NB4 (cell line): ENCODE data around the gene MGAT4B.

ENCODE experiments used
- DNase-seq: peaks from one replicate; pipeline ENCODE4 v3.0.0; 2010; ENCODE audit warnings: low read depth
- H3K4me3 ChIP-seq: one replicate; pipeline ENCODE4 v1.5.1; 2011; ENCODE audit warnings: mild to moderate bottlenecking, low read depth, low read length, moderate library complexity
- MYC ChIP-seq: IDR thresholded peaks from 2 replicates; pipeline ENCODE4 v1.6.1; 2011; ENCODE audit warnings: low read depth, low read length
- POLR2A ChIP-seq: IDR thresholded peaks from 2 replicates; pipeline ENCODE4 v1.6.1; 2011; ENCODE audit warnings: mild to moderate bottlenecking; ENCODE audit not compliant: insufficient read length; ENCODE audit errors: extremely low read depth
- TF ChIP-seq, protein P1 (sequence below): IDR thresholded peaks from 2 replicates; pipeline ENCODE4 v1.6.1; 2011; ENCODE audit warnings: low read depth, low read length
- TF ChIP-seq, protein P2 (sequence below): IDR thresholded peaks from one replicate; pipeline ENCODE4 v1.5.1; 2012; ENCODE audit warnings: low read depth, low read length

MGAT4B gene

DNA sequence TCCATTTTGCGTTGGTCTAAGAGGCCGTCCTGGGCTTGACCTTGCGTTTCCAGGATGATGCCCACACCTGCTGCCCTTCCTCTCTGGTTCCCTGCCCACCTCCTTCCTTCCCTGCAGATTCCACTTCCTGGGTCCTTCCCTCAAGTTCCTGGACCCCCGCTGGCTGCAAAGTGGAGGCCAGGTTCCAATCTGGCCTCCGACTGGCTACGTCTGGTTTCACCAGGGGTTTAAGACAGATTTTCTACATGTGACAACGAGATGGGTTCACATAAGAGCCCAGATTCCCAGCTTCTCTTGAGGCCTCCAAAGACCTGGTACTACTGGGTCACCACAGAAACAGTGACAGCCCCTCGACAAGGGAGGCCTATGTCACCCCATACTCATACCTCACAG is 2.1 kb downstream of the MGAT4B start:
- TF ChIP-seq, protein P1, sequence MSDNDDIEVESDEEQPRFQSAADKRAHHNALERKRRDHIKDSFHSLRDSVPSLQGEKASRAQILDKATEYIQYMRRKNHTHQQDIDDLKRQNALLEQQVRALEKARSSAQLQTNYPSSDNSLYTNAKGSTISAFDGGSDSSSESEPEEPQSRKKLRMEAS: no peak
- TF ChIP-seq, protein P2, sequence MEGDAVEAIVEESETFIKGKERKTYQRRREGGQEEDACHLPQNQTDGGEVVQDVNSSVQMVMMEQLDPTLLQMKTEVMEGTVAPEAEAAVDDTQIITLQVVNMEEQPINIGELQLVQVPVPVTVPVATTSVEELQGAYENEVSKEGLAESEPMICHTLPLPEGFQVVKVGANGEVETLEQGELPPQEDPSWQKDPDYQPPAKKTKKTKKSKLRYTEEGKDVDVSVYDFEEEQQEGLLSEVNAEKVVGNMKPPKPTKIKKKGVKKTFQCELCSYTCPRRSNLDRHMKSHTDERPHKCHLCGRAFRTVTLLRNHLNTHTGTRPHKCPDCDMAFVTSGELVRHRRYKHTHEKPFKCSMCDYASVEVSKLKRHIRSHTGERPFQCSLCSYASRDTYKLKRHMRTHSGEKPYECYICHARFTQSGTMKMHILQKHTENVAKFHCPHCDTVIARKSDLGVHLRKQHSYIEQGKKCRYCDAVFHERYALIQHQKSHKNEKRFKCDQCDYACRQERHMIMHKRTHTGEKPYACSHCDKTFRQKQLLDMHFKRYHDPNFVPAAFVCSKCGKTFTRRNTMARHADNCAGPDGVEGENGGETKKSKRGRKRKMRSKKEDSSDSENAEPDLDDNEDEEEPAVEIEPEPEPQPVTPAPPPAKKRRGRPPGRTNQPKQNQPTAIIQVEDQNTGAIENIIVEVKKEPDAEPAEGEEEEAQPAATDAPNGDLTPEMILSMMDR: no peak
- TF ChIP-seq POLR2A (no peak), MYC (no peak)
- no peak for DNase-seq
- H3K4me3 ChIP-seq: peak overlapping the region; percentile 59

DNA sequence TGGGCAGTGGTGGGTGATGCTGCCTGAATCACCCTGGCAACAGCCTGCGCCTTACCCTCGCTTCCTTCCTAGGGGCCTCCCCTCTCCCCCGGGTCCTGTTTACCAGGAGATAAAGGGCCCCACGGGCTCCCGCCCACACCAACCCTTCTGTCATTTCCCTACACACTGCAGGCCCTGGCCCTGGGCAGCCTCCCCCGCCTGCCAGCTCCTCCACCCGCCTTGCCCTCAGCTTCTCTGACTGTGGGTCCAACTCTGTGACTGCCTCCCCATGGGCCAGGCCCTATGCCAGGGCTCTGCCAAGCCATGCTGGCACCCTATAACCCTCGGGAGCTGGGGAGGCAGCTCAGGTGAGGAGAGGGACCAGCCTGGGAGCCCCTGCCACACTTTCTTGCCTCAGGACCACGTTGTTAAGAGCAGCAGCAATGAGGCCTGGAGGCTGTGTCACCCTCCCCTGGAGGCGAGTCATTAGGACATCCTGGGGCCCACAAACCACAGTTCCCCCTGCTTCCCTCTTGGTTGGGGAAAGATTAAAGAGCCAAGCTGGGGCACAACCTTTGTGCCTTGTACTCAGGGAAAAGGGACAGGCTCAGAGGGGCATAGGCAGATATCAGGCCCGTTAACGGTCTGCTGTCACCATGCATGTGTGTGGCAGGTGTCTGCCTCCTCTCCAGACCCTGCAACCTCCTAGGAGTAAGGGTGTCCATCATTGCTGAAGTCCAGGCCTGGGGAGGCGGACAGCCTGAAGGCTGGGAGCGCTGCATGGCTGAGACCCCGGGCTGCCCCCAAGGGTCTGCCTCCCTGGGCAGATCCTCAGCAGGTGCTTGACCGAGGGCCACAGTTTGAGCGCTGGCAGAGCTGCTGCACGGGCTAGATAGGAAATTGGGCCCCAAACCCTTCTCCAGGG is 2.8 kb downstream of the MGAT4B start:
- DNase-seq: peak; percentile 96
- TF ChIP-seq POLR2A: no peak
- TF ChIP-seq, protein P1: peak; percentile 45; the same call in 1 of the 2 replicates
- H3K4me3 ChIP-seq: peak overlapping the region; percentile 59

DNA sequence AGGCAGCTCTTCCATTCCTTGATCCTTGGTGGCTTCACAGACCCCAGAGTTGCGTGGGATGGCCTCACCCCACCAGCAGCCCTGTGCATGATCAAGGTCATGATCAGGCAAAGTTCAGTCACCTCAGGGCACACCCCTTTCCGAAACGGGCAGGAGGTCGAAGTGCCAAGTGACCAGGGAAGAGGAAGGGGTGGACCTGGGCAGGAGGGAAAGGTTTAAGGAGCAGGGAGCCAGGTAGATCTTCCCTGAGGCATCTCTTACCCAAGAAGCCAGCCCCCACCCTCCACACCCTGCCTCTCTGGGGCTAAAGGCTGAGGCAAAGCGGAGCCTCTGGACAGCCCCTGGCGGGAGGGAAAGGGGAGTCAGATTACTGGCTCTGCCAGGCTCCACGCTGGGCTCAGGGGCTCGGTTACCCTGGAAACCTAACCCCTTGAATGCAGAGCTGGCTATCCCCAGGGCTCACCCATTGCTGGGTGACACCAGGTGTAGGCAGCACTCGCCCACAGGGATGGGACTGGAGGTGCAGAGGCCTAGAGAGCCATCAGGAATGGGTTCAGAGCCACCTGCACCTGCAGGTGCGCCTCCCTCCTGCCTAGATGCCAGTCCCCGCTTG is 3.6 kb downstream of the MGAT4B start:
- no peak for TF ChIP-seq POLR2A
- TF ChIP-seq, protein P1: no peak
- TF ChIP-seq, protein P2: no peak
- DNase-seq: no peak
- no peak overlapping the region for H3K4me3 ChIP-seq

DNA sequence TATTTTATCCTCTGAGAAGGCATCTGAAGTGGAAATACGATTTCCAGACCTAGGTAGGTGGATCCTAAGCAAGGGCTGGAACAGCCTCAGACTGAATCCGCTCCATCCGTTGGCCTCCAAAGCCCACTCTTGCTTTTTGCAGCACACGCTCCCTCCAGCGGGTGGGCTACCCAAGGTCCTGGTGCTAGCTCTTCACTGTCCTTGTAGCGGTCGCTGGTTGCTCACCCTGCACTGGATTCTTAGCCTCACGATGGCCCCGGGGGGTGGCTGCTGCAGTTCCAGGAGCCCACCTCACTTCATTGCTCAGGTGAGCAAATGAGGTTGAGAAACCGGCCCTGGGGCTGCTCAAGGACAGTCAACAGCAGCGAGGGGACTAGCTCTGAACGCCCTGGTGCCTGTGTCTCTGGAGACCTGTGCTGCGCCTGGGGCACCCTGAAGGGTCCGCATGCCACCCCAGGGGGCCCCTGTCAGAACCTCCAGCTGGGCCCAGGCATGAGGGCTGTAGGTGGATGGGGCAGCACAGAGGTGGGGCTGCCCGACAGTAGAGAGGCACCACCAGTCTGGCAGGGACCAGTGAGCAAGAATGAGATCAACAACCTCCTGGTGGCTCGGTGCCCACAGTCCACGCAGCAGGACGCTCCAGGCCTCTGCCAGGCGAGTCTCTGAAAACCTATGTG is 4.3 kb downstream of the MGAT4B start:
- H3K4me3 ChIP-seq: no peak overlapping the region
- no peak for TF ChIP-seq MYC
- no peak for TF ChIP-seq POLR2A
- TF ChIP-seq, protein P2: no peak
- no peak for DNase-seq

DNA sequence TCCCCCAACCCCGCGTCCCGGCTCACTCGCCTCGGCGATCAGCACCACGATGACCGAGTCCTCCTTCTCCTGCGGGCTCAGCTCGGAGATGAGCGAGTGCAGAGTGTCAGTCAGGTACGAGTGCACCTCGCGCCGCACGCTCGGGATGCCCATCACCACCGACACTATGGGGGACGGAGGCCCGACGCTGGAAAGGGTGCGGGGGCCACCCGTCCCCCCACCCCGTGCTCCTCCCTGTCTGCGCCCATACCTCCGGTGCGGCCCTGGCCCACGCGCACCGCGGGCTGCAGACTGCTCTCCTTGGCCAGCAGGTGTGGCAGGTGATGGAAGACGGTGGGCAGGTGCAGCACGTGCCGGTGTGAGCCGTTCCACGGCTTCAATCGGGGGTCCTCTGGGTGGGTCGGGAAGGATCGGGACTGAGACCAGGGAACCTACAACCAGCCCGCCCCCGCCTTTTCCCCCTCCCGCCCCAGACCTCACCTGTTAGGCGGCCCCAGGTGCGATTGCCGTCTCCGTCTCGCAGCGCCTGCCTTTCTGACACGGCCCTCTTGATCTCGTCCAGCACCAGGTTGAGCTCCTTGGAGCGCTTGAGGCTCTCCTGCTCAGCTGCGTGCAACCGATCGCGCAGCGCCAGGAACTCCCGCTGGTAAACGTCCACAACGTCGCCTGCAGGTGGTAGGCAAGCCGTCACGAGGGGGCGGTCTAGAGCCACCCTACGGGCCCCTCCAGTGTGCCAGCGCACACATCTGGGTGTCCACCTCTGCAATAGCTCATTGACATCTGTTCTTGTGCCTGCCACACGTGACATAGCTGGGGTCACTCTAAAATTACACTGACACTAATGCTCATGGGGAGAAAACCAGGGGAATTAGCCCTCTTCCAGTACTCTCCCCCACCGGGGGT is 5.1 kb downstream of the MGAT4B start:
- peak; percentile 64 for DNase-seq
- TF ChIP-seq, protein P1: peak; percentile 59
- TF ChIP-seq MYC (peak; percentile 53; the same call in 1 of the 2 replicates), POLR2A (no peak)
- TF ChIP-seq, protein P2: peak; percentile 31
- H3K4me3 ChIP-seq: no peak overlapping the region
